HepG2 (cell line): Measurements from ENCODE around the gene EFS. TPM values are rescaled to one million over a fixed set of nuclear protein-coding genes. Genes with fewer than 3 reads are reported as not detected.

Source experiments
- ATAC-seq: fragments of 200-7000 bp; cut with Tn5 transposase; 3 replicates; pipeline ENCODE4 v1.9.1; 2020; ENCODE audit warnings: mild to moderate bottlenecking, moderate library complexity
- BruUV-seq: library from RNA; stranded (reverse); fragments of 400-500 nt; replicated peaks from 2 replicates; lab custom pipeline; 2021; lab: Mats Ljungman, UMichigan
- CTCF ChIA-PET: fragments of 300-600 bp; formaldehyde crosslinking; extraction: SDS; loops from one replicate; lab custom pipeline; 2021; ENCODE audit warnings: low total read pairs, inconsistent platforms, low intra/inter-chr PET ratio; lab: Yijun Ruan, JAX
- POLR2A ChIA-PET: fragments of 350-600 bp; sonication (Branson Sonifier 250); formaldehyde crosslinking; loops from one replicate; lab custom pipeline; 2020; ENCODE audit warnings: antibody characterized with exemption, inconsistent platforms; lab: Yijun Ruan, JAX
- DNase-seq: peaks from one replicate; pipeline ENCODE4 v3.0.0-alpha.2; 2015; ENCODE audit warnings: low spot score
- FAIRE-seq: peaks from 3 replicates; lab custom pipeline; 2011; peaks lifted over from hg19 to GRCh38; lab: Jason Lieb, UNC
- H2AFZ ChIP-seq: one replicate; pipeline ENCODE4 v1.6.1; 2011; ENCODE audit warnings: low read length, inconsistent platforms
- H3K27ac ChIP-seq: fragments of 300-600 bp; 3 replicates; pipeline ENCODE4 v1.8.0; 2011; ENCODE audit warnings: mixed run types, mild to moderate bottlenecking, mixed read lengths, low read length, inconsistent platforms; ENCODE audit not compliant: insufficient read depth; ENCODE audit errors: extremely low read length
- H3K27me3 ChIP-seq, 2 experiments: fragments of 200-600 bp in 1 of 2; 2 replicates in 1 of 2; 3 replicates in 1 of 2; pipeline versions ENCODE4 v1.6.0 to v1.8.0; 2011; ENCODE audit warnings: low read length in 2 of 2, mild to moderate bottlenecking in 2 of 2, moderate library complexity in 2 of 2, inconsistent platforms in 1 of 2; ENCODE audit not compliant: insufficient read depth in 2 of 2, control insufficient read depth in 1 of 2
- H3K36me3 ChIP-seq, 2 experiments: fragments of 200-600 bp in 1 of 2; replicated peaks in 1 of 2; 2 replicates in 1 of 2; 3 replicates in 1 of 2; pipeline versions ENCODE4 v1.5.1 to v1.8.0; 2011; ENCODE audit warnings: low read length in 2 of 2, inconsistent platforms in 1 of 2; ENCODE audit not compliant: insufficient read depth in 2 of 2, control insufficient read depth in 1 of 2
- H3K4me1 ChIP-seq: 2 replicates; pipeline ENCODE4 v1.5.1; 2012; ENCODE audit warnings: low read length, inconsistent platforms; ENCODE audit not compliant: insufficient read depth
- H3K4me2 ChIP-seq: 2 replicates; pipeline ENCODE4 v1.6.0; 2011; ENCODE audit warnings: low read depth, low read length, inconsistent platforms
- H3K4me3 ChIP-seq, 3 experiments: fragments of 200-600 bp in 1 of 3; sonication (generic), shearing (Covaris generic) in 1 of 3; replicated peaks in 1 of 3; 2 replicates each; pipeline ENCODE4 v1.5.1; 2011 to 2016; ENCODE audit warnings: low read length in 3 of 3, inconsistent platforms in 2 of 3, low read depth in 2 of 3, mild to moderate bottlenecking in 2 of 3, control low read depth in 1 of 3, mixed read lengths in 1 of 3; ENCODE audit not compliant: insufficient read depth in 1 of 3
- H3K79me2 ChIP-seq: one replicate; pipeline ENCODE4 v1.6.1; 2011; ENCODE audit warnings: low read length, inconsistent platforms; ENCODE audit not compliant: insufficient read depth
- H3K9ac ChIP-seq: 2 replicates; pipeline ENCODE4 v1.6.0; 2011; ENCODE audit warnings: mild to moderate bottlenecking, low read depth, low read length, inconsistent platforms; ENCODE audit not compliant: insufficient read depth
- H3K9me3 ChIP-seq: 2 replicates; pipeline ENCODE4 v1.5.1; 2012; ENCODE audit warnings: mild to moderate bottlenecking, low read length
- H4K20me1 ChIP-seq: 2 replicates; pipeline ENCODE4 v1.6.0; 2011; ENCODE audit warnings: inconsistent platforms, mild to moderate bottlenecking, low read length, moderate library complexity; ENCODE audit not compliant: insufficient read depth
- CEBPB ChIP-seq: IDR thresholded peaks from 2 replicates; pipeline ENCODE4 v1.6.1; 2011; ENCODE audit warnings: low read depth, low read length, improper control_type of control experiment, borderline replicate concordance
- MXD4 ChIP-seq: IDR thresholded peaks from 2 replicates; pipeline ENCODE4 v1.6.1; 2016; ENCODE audit warnings: mild to moderate bottlenecking, missing biosample characterization, missing genetic modification reagents
- NR2F6 ChIP-seq, 2 experiments: IDR thresholded peaks; 2 replicates each; pipeline ENCODE4 v1.6.1; 2016; ENCODE audit warnings: antibody characterized with exemption in 1 of 2, mild to moderate bottlenecking in 1 of 2
- PAF1 ChIP-seq: IDR thresholded peaks from 2 replicates; pipeline ENCODE4 v1.6.1; 2016; ENCODE audit warnings: missing genetic modification reagents, missing compliant biosample characterization
- PHF20 ChIP-seq: sonication (generic); formaldehyde crosslinking; IDR thresholded peaks from 2 replicates; pipeline ENCODE4 v1.5.0; 2020; ENCODE audit warnings: mild to moderate bottlenecking, missing genetic modification reagents
- RBM39 ChIP-seq: fragments of 200-400 bp; formaldehyde crosslinking; IDR thresholded peaks from one replicate; pipeline ENCODE4 v1.6.1; 2018; ENCODE audit warnings: antibody characterized with exemption, mild to moderate bottlenecking, low read depth, low read length; ENCODE audit not compliant: poor library complexity, severe bottlenecking
- REXO4 ChIP-seq: sonication (generic); formaldehyde crosslinking; IDR thresholded peaks from 2 replicates; pipeline ENCODE4 v1.8.0; 2022; ENCODE audit warnings: missing genetic modification reagents, mild to moderate bottlenecking, borderline replicate concordance
- SALL2 ChIP-seq: sonication (generic); formaldehyde crosslinking; IDR thresholded peaks from 2 replicates; pipeline ENCODE4 v1.8.1; 2023; ENCODE audit warnings: mild to moderate bottlenecking, missing genetic modification reagents, inconsistent platforms
- ZFAT ChIP-seq: sonication (generic); formaldehyde crosslinking; conservative IDR thresholded peaks from 2 replicates; pipeline ENCODE4 v1.8.1; 2023; ENCODE audit warnings: missing genetic modification reagents, inconsistent platforms
- ZNF839 ChIP-seq: sonication (generic); formaldehyde crosslinking; IDR thresholded peaks from 2 replicates; pipeline ENCODE4 v1.4.0; 2020; ENCODE audit warnings: missing genetic modification reagents, mild to moderate bottlenecking, borderline replicate concordance
- WGBS: methylation state at CpG from one replicate; pipeline ENCODE4 v1.1.6; 2017; ENCODE audit warnings: low lambda C conversion rate; 5-methylcytosine and 5-hydroxymethylcytosine counted together
- in situ Hi-C: cut with HindIII; loops from 2 replicates; pipeline ENCODE4 v1.10.0; 2017; ENCODE audit warnings: low pct_unique_long_range_greater_than_20kb; ENCODE audit not compliant: extremely low pct_ligation_motif_present
- intact Hi-C: fragments of 100-400 bp; cut with micrococcal nuclease; formaldehyde crosslinking; loops from one replicate; pipeline ENCODE4 v1.10.0; 2022; ENCODE audit not compliant: unreplicated experiment
- polyA plus RNA-seq, 8 experiments: library from polyadenylated mRNA; depleted of rRNA in 3 of 8; stranded (reverse) in 7 of 8; unstranded in 1 of 8; fragments of >200 nt; fragmentation: Illumina TruSeq in 4 of 8; extraction: Trizol in 4 of 8; gene quantifications; 2 replicates each; pipeline versions ENCODE4 v1.2.1 to v1.2.3, GENCODE V29; 2011 to 2016; ENCODE audit warnings: low read depth in 4 of 8, missing spikeins in 1 of 8, mixed read lengths in 1 of 8; ENCODE audit not compliant: insufficient read depth in 1 of 8
- total RNA-seq, 5 experiments: library from RNA; depleted of rRNA; stranded (reverse); fragments of >200 nt; fragmentation: Illumina TruSeq; extraction: Trizol; gene quantifications; 2 replicates each; pipeline ENCODE4 v1.2.3, GENCODE V29; 2016; ENCODE audit warnings: low read depth in 1 of 5
- TF ChIP-seq, protein P1 (sequence below): sonication (generic); formaldehyde crosslinking; IDR thresholded peaks from 2 replicates; pipeline ENCODE4 v1.8.0; 2022; ENCODE audit warnings: mild to moderate bottlenecking, missing genetic modification reagents, borderline replicate concordance
- TF ChIP-seq, protein P2 (sequence below): IDR thresholded peaks from 2 replicates; pipeline ENCODE4 v1.6.1; 2016
- TF ChIP-seq, protein P3 (sequence below): sonication (generic); formaldehyde crosslinking; IDR thresholded peaks from 2 replicates; pipeline ENCODE4 v1.5.1; 2020; ENCODE audit warnings: mild to moderate bottlenecking, missing genetic modification reagents, moderate library complexity

EFS gene
- total and polyA plus RNA-seq, 2 of the 13 experiments (the other 11 are each of a cell fraction or from before 2014, with no cell fraction given) = not detected

DNA sequence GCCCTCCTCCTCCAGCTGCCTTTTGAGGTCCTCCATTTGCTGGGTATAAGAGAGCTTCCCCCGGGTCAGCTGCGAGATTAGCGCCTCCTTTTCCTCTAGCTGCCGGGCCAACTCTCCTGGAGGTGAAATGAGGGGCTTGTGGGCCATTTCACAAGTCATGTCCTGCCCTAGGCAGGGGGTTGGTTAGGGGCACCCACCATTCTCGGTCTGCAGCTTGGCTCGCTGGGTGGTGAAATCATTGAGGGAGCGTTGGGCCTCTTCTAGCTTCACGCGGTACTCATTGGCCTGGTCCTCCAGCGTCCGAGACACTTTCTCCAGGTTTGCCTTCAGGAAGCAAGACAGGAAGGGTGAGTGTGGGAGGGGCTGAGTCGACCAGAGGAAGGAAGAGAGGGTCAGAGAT, 24.4 kb upstream of the EFS start (continued):
- no peak for TF ChIP-seq REXO4
- TF ChIP-seq, protein P1, sequence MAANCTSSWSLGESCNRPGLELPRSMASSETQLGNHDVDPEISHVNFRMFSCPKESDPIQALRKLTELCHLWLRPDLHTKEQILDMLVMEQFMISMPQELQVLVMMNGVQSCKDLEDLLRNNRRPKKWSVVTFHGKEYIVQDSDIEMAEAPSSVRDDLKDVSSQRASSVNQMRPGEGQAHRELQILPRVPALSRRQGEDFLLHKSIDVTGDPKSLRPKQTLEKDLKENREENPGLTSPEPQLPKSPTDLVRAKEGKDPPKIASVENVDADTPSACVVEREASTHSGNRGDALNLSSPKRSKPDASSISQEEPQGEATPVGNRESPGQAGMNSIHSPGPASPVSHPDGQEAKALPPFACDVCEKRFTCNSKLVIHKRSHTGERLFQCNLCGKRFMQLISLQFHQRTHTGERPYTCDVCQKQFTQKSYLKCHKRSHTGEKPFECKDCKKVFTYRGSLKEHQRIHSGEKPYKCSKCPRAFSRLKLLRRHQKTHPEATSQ (CRISPR knock-in tag) = no peak
- TF ChIP-seq ZFAT (CRISPR knock-in tag) = no peak
- TF ChIP-seq, protein P2, sequence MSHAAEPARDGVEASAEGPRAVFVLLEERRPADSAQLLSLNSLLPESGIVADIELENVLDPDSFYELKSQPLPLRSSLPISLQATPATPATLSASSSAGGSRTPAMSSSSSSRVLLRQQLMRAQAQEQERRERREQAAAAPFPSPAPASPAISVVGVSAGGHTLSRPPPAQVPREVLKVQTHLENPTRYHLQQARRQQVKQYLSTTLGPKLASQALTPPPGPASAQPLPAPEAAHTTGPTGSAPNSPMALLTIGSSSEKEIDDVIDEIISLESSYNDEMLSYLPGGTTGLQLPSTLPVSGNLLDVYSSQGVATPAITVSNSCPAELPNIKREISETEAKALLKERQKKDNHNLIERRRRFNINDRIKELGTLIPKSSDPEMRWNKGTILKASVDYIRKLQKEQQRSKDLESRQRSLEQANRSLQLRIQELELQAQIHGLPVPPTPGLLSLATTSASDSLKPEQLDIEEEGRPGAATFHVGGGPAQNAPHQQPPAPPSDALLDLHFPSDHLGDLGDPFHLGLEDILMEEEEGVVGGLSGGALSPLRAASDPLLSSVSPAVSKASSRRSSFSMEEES (CRISPR knock-in tag) = no peak
- TF ChIP-seq ZNF839 (CRISPR knock-in tag) = no peak
- TF ChIP-seq NR2F6 (IDR thresholded peaks at IDR 0.05) = no peak
- TF ChIP-seq NR2F6 (CRISPR knock-in tag; IDR thresholded peaks at IDR 0.05) = no peak
- TF ChIP-seq RBM39 = no peak
- no peak for TF ChIP-seq MXD4 (CRISPR knock-in tag)
- TF ChIP-seq, all 625 proteins: peak for 0

DNA sequence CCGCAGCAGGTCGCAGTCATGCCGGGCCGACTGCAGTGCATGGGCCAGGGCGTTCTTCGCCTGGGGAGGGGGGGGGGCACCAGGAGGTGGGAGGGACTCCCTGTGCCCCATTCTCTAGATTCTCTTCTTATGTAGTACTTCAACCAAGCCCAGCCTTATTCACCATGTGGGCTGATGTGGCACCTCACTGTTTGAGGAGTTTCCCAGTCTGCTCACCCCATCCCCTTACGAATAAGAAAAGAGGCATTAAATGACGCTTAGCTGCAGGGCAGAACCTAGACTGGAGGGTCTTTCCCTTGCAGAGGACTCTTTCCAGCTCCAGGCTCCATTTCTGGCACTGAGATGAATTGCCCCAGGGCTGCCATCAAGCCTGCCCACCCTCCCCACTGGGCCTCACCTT, 24.0 kb upstream of the EFS start:
- in situ Hi-C loops (no loop called here), intact Hi-C loops (no loop called here)
- no peaks in the 10 kb centered on the region for H3K36me3 ChIP-seq
- ATAC-seq (no peak), FAIRE-seq (no peak), DNase-seq (no peak)
- POLR2A ChIA-PET = no interaction called here
- no TSS peak for BruUV-seq
- no peaks in the 10 kb centered on the region for H3K4me1 ChIP-seq
- no peak overlapping the region for H3K9ac ChIP-seq
- CTCF ChIA-PET = no interaction called here
- no peaks in the 10 kb centered on the region for H3K79me2 ChIP-seq
- H2AFZ ChIP-seq = no peak overlapping the region
- H3K4me3 ChIP-seq = no peak overlapping the region
- H4K20me1 ChIP-seq = no peaks in the 10 kb centered on the region
- WGBS = 47% methylated on average over 8 of the region's 8 CpGs
- H3K27ac ChIP-seq = no peak overlapping the region
- H3K4me2 ChIP-seq = no peak overlapping the region
- H3K27me3 ChIP-seq = peaks cover 34 to 95% of the 10 kb centered on the region in 2 experiments
- no peaks in the 10 kb centered on the region for H3K9me3 ChIP-seq
- TF ChIP-seq SALL2 (CRISPR knock-in tag) (no peak), PHF20 (no peak), CEBPB (no peak), PAF1 (no peak)
- TF ChIP-seq, protein P3, sequence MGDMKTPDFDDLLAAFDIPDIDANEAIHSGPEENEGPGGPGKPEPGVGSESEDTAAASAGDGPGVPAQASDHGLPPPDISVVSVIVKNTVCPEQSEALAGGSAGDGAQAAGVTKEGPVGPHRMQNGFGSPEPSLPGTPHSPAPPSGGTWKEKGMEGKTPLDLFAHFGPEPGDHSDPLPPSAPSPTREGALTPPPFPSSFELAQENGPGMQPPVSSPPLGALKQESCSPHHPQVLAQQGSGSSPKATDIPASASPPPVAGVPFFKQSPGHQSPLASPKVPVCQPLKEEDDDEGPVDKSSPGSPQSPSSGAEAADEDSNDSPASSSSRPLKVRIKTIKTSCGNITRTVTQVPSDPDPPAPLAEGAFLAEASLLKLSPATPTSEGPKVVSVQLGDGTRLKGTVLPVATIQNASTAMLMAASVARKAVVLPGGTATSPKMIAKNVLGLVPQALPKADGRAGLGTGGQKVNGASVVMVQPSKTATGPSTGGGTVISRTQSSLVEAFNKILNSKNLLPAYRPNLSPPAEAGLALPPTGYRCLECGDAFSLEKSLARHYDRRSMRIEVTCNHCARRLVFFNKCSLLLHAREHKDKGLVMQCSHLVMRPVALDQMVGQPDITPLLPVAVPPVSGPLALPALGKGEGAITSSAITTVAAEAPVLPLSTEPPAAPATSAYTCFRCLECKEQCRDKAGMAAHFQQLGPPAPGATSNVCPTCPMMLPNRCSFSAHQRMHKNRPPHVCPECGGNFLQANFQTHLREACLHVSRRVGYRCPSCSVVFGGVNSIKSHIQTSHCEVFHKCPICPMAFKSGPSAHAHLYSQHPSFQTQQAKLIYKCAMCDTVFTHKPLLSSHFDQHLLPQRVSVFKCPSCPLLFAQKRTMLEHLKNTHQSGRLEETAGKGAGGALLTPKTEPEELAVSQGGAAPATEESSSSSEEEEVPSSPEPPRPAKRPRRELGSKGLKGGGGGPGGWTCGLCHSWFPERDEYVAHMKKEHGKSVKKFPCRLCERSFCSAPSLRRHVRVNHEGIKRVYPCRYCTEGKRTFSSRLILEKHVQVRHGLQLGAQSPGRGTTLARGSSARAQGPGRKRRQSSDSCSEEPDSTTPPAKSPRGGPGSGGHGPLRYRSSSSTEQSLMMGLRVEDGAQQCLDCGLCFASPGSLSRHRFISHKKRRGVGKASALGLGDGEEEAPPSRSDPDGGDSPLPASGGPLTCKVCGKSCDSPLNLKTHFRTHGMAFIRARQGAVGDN (CRISPR knock-in tag) = no peak
- TF ChIP-seq, protein P2 (CRISPR knock-in tag) = no peak
